Stimulated activated CD8-positive, alpha-beta memory T cell treated with anti-CD3 and anti-CD28 coated beads, Interleukin-7, amount 100 ng/mL, for 24 hours (primary cell): ENCODE results near the gene STARD9.
A peak's percentile ranks its signal among the peaks of the same experiment; 100 is the strongest.
"Not testable (repeated sequence)": the region's sequence is repeated elsewhere in the genome, so short reads cannot be mapped to it uniquely, and the experiment has no call there.

ENCODE experiments used
- DNase-seq: peaks from one replicate; pipeline ENCODE4 v3.0.0-alpha.2; 2020; ENCODE audit warnings: low read depth

The STARD9 gene

GRCh38 chr15:42729409-42729808 lies 154.0 kb downstream of the STARD9 start:
- no peak for DNase-seq

GRCh38 chr15:42730135-42730534 lies 154.7 kb downstream of the STARD9 start:
- no peak for DNase-seq

DNA sequence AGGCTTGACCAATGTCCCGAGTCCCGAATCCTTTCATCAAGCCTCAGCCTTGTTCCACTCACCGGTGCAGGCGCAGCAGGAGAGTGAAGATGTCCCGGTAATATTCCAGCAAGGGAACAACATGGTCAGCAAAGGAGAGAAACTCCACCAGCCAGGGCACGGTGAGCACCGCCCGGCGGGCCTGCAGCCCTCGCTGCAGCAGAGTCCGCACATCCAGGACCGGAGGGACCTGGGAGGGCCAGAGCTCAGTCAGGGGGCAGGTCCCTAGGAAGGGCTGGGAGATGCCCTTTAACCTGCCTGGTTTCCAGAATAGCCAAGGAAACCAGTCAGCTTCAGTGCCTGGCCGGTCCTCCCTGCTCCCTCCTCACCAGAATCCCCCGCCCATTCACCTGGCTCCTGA lies 155.1 kb downstream of the STARD9 start:
- no peak for DNase-seq

DNA sequence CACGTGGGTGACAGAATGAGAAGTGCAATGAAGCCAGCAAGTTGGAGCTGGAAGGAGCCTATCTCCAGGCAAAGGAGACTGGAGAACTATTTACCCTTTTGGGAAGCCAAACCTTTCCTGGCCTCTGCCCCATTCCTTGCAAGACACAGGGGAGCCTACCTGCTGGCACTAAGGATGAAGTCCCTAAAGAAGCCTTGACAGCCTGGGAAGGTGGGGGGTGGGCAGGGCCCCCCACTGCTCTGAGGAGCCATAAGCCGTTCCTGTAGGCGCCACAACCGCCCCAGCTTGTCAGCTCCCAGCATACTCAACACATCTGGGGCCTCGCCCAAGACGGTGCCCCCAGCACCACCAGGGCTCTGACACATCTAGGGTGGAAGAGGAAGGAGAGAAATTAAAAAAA lies 156.1 kb downstream of the STARD9 start:
- DNase-seq = no peak

DNA sequence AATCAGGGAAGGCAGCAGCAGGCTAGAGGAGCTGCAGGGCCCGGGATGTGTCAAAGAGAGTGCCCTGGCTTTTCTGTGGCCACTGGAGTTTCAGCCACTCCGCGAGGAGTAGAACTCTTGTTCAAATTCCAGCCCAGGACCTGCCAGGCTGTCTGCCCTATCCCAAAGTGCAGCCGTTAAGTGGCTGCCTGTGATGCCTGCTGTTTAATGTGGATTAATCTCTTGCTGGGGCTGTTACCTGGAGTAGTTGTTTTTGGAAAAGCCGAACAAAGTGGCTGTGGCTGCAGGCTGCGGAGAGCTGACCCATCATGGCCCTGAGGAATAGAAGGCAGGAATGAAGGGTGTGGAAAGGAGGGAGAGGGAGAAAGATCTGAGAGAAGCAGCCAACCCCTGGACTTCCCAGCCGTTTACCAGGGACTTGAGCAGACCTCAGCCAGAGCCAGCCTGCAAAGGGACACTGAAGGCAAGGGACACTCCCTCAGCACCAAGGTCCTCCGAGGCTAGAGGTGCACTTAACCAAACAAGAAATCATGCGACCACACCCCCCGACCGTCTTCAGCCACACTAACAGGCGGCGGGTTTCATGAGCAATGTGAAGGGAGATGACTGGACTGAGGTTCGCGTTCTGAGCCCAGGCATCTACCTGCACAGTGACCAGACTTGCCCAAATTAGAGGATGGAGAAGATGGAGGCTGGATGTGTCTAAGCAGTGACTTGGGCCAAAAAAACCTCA lies 156.9 kb downstream of the STARD9 start:
- no peak for DNase-seq

GRCh38 chr15:42733027-42733426 lies 157.6 kb downstream of the STARD9 start:
- no peak for DNase-seq

GRCh38 chr15:42734076-42734672 lies 158.8 kb downstream of the STARD9 start:
- no peak for DNase-seq

GRCh38 chr15:42735382-42736165 lies 160.2 kb downstream of the STARD9 start:
- no peak for DNase-seq

- DNase-seq = no peak
Observed at GRCh38 chr15:42736178-42736792, 160.9 kb downstream of the STARD9 start.

DNA sequence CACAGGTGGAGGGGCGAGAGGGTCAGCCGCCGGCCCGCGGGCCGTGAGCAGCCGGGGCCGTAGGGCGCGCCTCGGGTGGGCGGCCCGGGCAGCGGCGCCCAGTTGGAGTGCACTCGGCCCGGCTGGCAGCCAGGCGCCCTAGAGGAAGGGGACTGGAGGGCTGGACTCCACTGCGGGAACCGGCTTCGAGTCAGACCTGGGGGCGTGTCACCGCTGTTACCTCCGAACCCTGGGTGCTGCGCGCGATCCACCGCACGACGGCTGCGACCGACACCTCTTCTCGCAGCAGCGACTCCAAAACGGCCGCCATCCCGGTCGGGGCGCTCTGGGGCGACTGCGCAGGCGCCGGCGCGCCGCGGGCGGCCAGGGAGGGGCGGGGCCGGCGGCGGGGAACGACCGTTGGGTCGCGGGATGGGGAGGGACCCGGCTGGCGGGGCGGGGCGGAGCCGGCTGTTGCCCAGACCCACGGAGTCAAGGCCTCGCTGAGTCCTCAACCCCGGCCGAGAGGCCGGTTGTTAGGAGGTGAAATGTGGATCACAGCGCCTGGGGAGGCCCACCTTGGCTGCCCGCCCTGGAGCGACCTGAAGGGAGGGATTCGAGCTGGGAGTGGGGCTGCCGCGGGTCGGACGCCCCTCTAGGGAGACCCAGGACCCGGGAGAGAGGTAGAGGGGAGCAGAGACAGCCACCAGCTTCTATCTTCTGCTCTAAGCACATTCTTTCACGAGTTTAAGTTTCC lies 161.6 kb downstream of the STARD9 start, which contains the start of gene CDAN1:
Gene CDAN1, minus strand, starts transcription at position 336 of the 736 bp plus-strand sequence. Its CDS starts 26 bp downstream, at position 310.
- peak; percentile 81 for DNase-seq

- no peak for DNase-seq
Observed at GRCh38 chr15:42737529-42738328, 162.3 kb downstream of the STARD9 start.

GRCh38 chr15:42741710-42742109 lies 166.3 kb downstream of the STARD9 start:
- DNase-seq = no peak

DNA sequence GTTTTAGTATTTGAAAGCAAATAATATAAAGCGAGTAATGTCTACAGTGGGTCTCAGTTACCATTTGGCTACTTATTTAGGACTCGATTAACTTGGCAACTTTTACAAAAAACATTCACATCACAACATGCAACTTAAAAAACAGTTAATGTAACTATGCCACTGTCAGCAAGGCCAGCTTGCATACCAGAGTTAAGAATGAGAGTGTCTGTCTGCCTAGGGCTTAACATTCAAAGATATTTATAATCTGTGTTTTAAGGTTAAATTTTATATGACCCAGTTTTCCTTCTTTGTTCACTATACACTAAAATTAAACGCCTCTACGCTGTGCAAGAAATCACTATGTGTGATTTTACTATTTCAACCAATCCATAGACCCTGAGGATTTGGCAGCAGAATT lies 166.7 kb downstream of the STARD9 start:
- no peak for DNase-seq

DNA sequence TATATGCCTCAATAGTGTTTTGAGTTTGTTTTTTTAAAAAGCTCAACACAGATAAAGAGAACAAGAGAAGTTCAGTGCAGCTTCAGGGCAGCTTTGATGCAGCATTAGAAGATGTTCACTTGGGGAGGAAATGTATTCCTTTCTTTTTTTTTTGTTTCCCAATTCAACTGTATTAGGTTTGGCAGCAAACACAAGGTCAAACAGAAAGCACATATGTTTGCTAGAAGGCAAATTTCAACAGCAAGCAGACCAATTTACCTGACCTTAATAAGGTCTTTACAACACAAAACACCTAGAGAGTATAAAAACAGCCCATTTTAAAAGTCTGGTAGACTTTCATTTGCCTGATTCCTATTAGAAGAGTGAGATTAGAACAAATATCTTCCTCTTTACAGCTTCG lies 168.8 kb downstream of the STARD9 start:
- no peak for DNase-seq

DNA sequence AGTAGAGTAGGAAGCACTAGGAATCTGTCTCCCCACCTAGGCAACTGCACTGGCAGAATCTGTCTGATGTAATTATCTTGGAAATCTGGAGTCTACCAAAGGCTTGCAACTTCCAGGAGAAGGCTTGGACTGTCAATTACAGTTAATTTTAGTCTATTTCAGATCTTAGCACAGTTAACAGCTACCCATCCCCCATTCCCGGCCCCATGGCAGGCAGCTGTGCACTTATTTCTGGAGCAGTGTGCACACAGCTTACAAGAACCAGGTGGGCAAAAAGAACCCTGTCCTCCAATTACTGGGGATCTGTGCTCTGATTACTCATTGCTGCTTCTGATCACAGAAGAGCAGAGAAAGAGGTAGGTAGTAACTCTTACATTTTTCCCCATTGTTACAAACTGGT lies 173.9 kb downstream of the STARD9 start:
- no peak for DNase-seq

GRCh38 chr15:42750306-42750705 lies 174.9 kb downstream of the STARD9 start:
- no peak for DNase-seq

DNA sequence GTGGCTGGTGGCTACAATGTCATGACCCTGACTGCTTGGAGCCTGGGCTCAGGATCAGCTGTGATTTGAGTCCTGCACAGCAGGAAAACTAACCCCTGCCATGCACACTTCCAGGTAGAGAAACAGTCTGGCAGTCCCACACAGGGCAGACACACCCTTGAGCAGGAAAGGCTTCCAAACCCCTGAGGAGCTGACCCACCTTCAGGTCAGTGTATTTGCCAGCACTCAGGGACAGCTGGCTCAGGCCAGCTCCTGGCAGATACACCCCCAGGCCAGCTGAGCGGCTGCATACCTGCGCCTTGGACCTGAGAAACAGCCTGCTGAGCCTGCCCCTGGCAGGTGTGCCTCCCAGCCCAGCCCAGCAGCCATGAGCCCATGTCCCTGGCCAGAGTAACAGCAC lies 183.7 kb downstream of the STARD9 start:
- no peak for DNase-seq

DNA sequence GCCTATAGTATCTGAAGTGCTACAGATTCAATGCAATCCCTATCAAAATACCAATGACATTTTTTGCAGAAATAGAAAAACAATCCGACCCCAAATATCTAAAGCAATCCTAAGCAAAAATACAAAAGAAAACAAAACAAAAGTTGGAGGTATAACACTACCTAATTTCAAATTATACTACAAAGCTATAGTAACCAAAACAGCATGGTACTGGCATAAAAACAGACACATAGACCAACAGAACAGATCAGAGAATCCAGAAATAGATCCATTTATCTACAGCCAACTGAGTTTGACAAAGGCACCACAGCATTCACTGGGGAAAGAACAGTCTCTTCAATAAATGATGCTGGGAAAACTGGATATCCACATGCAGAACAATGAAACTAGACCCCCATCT lies 185.4 kb downstream of the STARD9 start:
- DNase-seq = no peak

- not testable (repeated sequence) for DNase-seq
Observed at GRCh38 chr15:42761813-42762212, 186.4 kb downstream of the STARD9 start.

- not testable (repeated sequence) for DNase-seq
Observed at GRCh38 chr15:42764154-42764731, 188.8 kb downstream of the STARD9 start.

- DNase-seq = not testable (repeated sequence)
Observed at GRCh38 chr15:42766109-42766508, 190.7 kb downstream of the STARD9 start.
